Measurements from ENCODE around the gene BLCAP. TPM values are rescaled to one million over a fixed set of nuclear protein-coding genes. Genes with fewer than 3 reads are reported as not detected.

Gene BLCAP
- total and polyA plus RNA-seq, 4 donors: 53.3 to 81.5 (median 55.2) TPM

DNA sequence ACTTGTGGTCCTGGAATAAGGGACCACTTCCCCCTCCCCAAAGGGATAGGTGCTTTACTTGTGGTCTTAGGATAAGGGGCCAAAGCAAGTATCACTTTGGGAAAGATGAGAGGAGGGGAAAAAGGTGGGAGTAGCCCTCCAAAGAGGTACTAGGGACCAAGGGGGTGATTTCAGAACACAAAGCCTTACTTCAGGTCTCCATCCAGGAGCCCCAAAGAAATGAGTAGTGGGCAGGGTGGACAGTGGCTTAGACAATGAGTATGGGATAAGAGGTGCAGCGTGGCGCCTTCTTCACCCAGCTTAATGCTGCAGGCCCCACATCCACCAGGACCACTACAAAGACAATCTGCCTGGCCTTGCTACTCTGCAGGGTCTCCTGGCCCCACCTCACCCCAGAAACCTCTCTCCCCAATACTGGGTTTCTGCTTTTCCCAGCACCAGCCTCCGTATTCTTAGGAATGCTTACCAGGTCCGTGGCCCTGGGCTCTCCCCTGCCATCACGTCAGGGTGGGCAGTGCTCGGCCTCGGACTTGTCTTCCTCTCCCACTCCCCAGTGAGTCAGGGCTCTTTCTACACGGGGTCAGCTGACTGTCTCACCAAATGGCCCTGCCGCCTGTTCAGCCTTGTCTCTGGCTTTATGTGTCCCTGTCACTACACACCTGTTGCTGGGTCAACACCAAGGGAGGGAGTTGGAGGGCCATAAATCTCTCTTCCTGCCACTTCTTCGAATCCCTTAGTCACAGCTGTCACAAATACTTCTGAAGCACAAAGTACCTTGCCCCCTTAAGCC, 3.6 kb downstream of the BLCAP start:
- peaks cover 13 to 39% (median 32%) of the 10 kb centered on the region in 5 donors for H3K4me1 ChIP-seq (ENCODE audit: control insufficient read depth in 5 of 5, insufficient read depth in 5 of 5, low read length in 5 of 5)
- no peak overlapping the region for H3K4me3 ChIP-seq
- TF ChIP-seq, protein P1, sequence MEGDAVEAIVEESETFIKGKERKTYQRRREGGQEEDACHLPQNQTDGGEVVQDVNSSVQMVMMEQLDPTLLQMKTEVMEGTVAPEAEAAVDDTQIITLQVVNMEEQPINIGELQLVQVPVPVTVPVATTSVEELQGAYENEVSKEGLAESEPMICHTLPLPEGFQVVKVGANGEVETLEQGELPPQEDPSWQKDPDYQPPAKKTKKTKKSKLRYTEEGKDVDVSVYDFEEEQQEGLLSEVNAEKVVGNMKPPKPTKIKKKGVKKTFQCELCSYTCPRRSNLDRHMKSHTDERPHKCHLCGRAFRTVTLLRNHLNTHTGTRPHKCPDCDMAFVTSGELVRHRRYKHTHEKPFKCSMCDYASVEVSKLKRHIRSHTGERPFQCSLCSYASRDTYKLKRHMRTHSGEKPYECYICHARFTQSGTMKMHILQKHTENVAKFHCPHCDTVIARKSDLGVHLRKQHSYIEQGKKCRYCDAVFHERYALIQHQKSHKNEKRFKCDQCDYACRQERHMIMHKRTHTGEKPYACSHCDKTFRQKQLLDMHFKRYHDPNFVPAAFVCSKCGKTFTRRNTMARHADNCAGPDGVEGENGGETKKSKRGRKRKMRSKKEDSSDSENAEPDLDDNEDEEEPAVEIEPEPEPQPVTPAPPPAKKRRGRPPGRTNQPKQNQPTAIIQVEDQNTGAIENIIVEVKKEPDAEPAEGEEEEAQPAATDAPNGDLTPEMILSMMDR (IDR thresholded peaks at IDR 0.05; ENCODE audit: control extremely low read depth, extremely low read depth): no peak
- no peak for DNase-seq
- no peaks in the 10 kb centered on the region for H3K27me3 ChIP-seq (ENCODE audit: control insufficient read depth in 3 of 3, insufficient read depth in 3 of 3, low read length in 2 of 3)
- no peaks in the 10 kb centered on the region for H3K9me3 ChIP-seq (ENCODE audit: control insufficient read depth in 4 of 4, insufficient read depth in 3 of 4, low read length in 3 of 4)
- H3K36me3 ChIP-seq (ENCODE audit: control insufficient read depth in 4 of 4, insufficient read depth in 4 of 4, low read length in 4 of 4): peaks cover 0 to 3% (median 0%) of the 10 kb centered on the region in 4 donors
- peak overlapping the region in 1 of 2 donors; percentile 37 for H3K27ac ChIP-seq (ENCODE audit: low read depth in 1 of 2, low read length in 1 of 2)
- no peak for ATAC-seq (ENCODE audit: insufficient read depth, low FRiP score)
- WGBS, 2 donors: 78 to 80% methylated on average over 10 of the region's 10 CpGs
- H3K9ac ChIP-seq (ENCODE audit: insufficient read depth in 1 of 2, low read length in 2 of 2): no peak overlapping the region

DNA sequence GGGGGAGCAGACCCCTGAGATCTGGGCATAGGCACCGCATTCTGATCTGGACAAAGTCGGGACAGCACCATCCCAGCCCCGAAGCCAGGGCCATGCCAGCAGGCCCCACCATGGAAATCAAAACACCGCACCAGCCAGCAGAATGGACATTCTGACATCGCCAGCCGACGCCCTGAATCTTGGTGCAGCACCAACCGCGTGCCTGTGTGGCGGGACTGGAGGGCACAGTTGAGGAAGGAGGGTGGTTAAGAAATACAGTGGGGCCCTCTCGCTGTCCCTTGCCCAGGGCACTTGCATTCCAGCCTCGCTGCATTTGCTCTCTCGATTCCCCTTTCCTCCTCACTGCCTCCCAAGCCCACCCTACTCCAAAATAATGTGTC, 4.7 kb downstream of the BLCAP start:
- H3K4me3 ChIP-seq: no peak overlapping the region
- no peaks in the 10 kb centered on the region for H3K27me3 ChIP-seq (ENCODE audit: control insufficient read depth in 3 of 3, insufficient read depth in 3 of 3, low read length in 2 of 3)
- TF ChIP-seq, protein P1 (IDR thresholded peaks at IDR 0.05; ENCODE audit: control extremely low read depth, extremely low read depth): no peak
- WGBS, 2 donors: 76 to 88% methylated on average over 13 of the region's 13 CpGs
- ATAC-seq (ENCODE audit: insufficient read depth, low FRiP score): no peak
- H3K4me1 ChIP-seq (ENCODE audit: control insufficient read depth in 5 of 5, insufficient read depth in 5 of 5, low read length in 5 of 5): peaks cover 13 to 42% (median 33%) of the 10 kb centered on the region in 5 donors
- H3K9me3 ChIP-seq (ENCODE audit: control insufficient read depth in 4 of 4, insufficient read depth in 3 of 4, low read length in 3 of 4): no peaks in the 10 kb centered on the region
- no peak overlapping the region for H3K9ac ChIP-seq (ENCODE audit: insufficient read depth in 1 of 2, low read length in 2 of 2)
- peak overlapping the region in 1 of 2 donors; percentile 32 for H3K27ac ChIP-seq (ENCODE audit: low read depth in 1 of 2, low read length in 1 of 2)
- no peak for DNase-seq
- H3K36me3 ChIP-seq (ENCODE audit: control insufficient read depth in 4 of 4, insufficient read depth in 4 of 4, low read length in 4 of 4): peaks cover 0 to 6% (median 0%) of the 10 kb centered on the region in 4 donors

DNA sequence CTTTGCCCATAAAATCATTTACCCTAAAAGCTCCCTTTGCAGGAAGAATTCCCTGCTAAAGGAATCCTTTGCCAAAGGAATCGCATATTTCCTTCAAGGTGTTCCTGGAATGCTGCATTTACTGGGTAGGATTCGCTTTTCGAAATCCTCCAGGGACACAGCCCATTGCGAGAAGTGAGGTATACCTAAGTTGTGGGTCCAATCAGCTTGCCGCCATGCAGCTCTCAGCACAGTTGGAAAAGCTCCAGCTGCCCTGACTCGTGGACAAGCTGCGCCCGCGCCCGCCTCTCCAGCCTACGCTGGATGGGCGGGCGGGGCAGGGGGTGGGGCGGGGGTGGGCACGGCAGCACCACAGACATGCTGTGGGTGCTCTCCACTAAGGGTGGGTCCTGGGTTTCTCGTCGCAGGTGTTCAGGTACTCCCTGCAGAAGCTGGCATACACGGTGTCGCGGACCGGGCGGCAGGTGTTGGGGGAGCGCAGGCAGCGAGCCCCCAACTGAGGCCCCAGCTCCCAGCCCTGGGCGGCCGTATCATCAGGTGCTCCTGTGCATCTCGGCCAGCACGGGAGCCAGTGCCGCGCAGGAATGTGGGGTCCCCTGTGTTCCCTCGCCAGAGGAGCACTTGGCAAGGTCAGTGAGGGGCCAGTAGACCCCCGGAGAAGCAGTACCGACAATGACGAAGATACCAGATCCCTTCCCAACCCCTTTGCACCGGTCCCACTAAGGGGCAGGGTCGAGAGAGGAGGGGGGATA, 5.2 kb downstream of the BLCAP start:
- TF ChIP-seq, protein P1 (IDR thresholded peaks at IDR 0.05; ENCODE audit: control extremely low read depth, extremely low read depth): no peak
- H3K27me3 ChIP-seq (ENCODE audit: control insufficient read depth in 3 of 3, insufficient read depth in 3 of 3, low read length in 2 of 3): no peaks in the 10 kb centered on the region
- H3K4me1 ChIP-seq (ENCODE audit: control insufficient read depth in 5 of 5, insufficient read depth in 5 of 5, low read length in 5 of 5): peaks cover 16 to 44% (median 39%) of the 10 kb centered on the region in 5 donors
- DNase-seq (peak; percentile 71 to 83 (median 72)), ATAC-seq (ENCODE audit: insufficient read depth, low FRiP score) (peak; percentile 38)
- WGBS, 2 donors: 74 to 86% methylated on average over 36 of the region's 36 CpGs
- H3K27ac ChIP-seq (ENCODE audit: low read depth in 1 of 2, low read length in 1 of 2): peak overlapping the region in 1 of 2 donors; percentile 50
- no peak overlapping the region for H3K4me3 ChIP-seq
- H3K36me3 ChIP-seq (ENCODE audit: control insufficient read depth in 4 of 4, insufficient read depth in 4 of 4, low read length in 4 of 4): peaks cover 0 to 10% (median 2%) of the 10 kb centered on the region in 4 donors
- H3K9me3 ChIP-seq (ENCODE audit: control insufficient read depth in 4 of 4, insufficient read depth in 3 of 4, low read length in 3 of 4): no peaks in the 10 kb centered on the region
- H3K9ac ChIP-seq (ENCODE audit: insufficient read depth in 1 of 2, low read length in 2 of 2): no peak overlapping the region
